ENCODE data around the gene EIF3B.

DNA sequence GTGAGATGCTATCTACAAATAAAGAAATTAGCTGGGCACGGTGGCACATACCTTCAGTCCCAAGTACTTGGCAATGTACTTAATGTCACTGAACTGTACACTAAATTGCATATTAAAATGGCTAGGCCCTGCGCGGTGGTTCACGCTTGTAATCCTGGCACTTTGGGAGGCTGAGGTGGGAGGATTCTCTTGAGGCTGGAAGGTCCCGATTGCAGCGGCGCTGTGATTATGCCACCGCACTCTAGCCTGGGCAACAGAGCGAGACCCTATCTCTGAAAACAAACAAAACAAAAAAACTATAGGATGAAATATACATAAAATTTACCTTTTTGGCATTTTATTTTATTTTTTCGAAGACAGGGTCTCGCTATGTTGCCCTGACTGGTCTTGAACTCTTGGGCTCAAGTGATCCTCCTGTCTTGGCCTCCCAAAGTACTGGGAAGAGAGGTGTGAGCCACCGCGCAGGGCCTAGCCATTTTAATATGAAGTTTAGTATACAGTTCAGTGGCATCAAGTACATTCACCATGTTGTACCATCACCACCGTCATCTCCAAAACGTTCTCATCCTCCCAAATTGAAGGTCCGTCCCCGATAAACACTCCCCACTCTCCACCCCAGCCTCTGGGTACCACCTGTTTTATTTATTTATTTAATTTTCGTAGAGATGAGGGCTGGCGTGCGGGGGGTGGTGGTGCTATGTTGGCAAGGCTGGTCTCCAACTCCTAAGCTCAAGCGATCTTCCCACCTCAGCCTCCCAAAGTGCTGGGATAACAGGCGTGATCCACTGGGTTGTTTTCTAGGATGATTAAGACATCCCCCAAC, 1.3 kb upstream of the EIF3B start:
- TF ChIP-seq SIN3A (IDR thresholded peaks at IDR 0.05; ENCODE audit: borderline replicate concordance, insufficient read depth, low read length) (no peak), REST (IDR thresholded peaks at IDR 0.05; ENCODE audit: insufficient read depth in 1 of 2, low read depth in 2 of 2, low read length in 2 of 2) (no peak)

Measured in PFSK-1 (cell line).